ENCODE results near the gene RHBDD1. TPM values are rescaled to one million over a fixed set of nuclear protein-coding genes. Genes with fewer than 3 reads are reported as not detected.

The RHBDD1 gene
- total RNA-seq, 1 donor from 2014 or later: 34.9 TPM

GRCh38 chr2:226934546-226935201 lies 98.8 kb downstream of the RHBDD1 start:
- Mint-ChIP-seq H3K4me1 (ENCODE audit: unreplicated experiment) (peaks cover 3% of the 10 kb centered on the region), H3K4me3 (no peak overlapping the region), H3K9me3 (peaks cover 4% of the 10 kb centered on the region), H3K27ac (no peak overlapping the region), H3K36me3 (no peaks in the 10 kb centered on the region), H3K27me3 (no peaks in the 10 kb centered on the region)
- DNase-seq (ENCODE audit: extremely low spot score, unreplicated experiment): no peak
- TF ChIP-seq CTCF (conservative IDR thresholded peaks at IDR 0.05): no peak

GRCh38 chr2:226943862-226944620 lies 108.2 kb downstream of the RHBDD1 start:
- DNase-seq (ENCODE audit: extremely low spot score, unreplicated experiment): no peak
- no peak for TF ChIP-seq CTCF (conservative IDR thresholded peaks at IDR 0.05)
- Mint-ChIP-seq H3K27ac (no peak overlapping the region), H3K27me3 (no peaks in the 10 kb centered on the region), H3K36me3 (peaks cover 8% of the 10 kb centered on the region), H3K4me3 (no peak overlapping the region), H3K4me1 (ENCODE audit: unreplicated experiment) (no peaks in the 10 kb centered on the region), H3K9me3 (peaks cover 8% of the 10 kb centered on the region)

- no peak for DNase-seq (ENCODE audit: extremely low spot score, unreplicated experiment)
- no peak overlapping the region for H3K27ac Mint-ChIP-seq
- no peak for TF ChIP-seq CTCF (conservative IDR thresholded peaks at IDR 0.05)
Observed at GRCh38 chr2:226953206-226953605, 117.4 kb downstream of the RHBDD1 start.

GRCh38 chr2:226953826-226954225 lies 118.0 kb downstream of the RHBDD1 start:
- H3K27me3 Mint-ChIP-seq: no peaks in the 10 kb centered on the region
- DNase-seq (ENCODE audit: extremely low spot score, unreplicated experiment): no peak
- H3K4me3 Mint-ChIP-seq: no peak overlapping the region
- TF ChIP-seq CTCF (conservative IDR thresholded peaks at IDR 0.05): no peak
- no peaks in the 10 kb centered on the region for H3K4me1 Mint-ChIP-seq (ENCODE audit: unreplicated experiment)
- H3K9me3 Mint-ChIP-seq: no peaks in the 10 kb centered on the region
- peaks cover 4% of the 10 kb centered on the region for H3K36me3 Mint-ChIP-seq
- H3K27ac Mint-ChIP-seq: no peak overlapping the region

More at GRCh38 chr2:226953206-226953605, 117.4 kb downstream of the RHBDD1 start:
- no peaks in the 10 kb centered on the region for H3K9me3 Mint-ChIP-seq
- peaks cover 2% of the 10 kb centered on the region for H3K36me3 Mint-ChIP-seq
- H3K4me3 Mint-ChIP-seq: no peak overlapping the region
- no peaks in the 10 kb centered on the region for H3K27me3 Mint-ChIP-seq
- H3K4me1 Mint-ChIP-seq (ENCODE audit: unreplicated experiment): no peaks in the 10 kb centered on the region

GRCh38 chr2:226956659-226957058 lies 120.8 kb downstream of the RHBDD1 start:
- H3K4me1 Mint-ChIP-seq (ENCODE audit: unreplicated experiment): no peaks in the 10 kb centered on the region
- H3K9me3 Mint-ChIP-seq: no peaks in the 10 kb centered on the region
- DNase-seq (ENCODE audit: extremely low spot score, unreplicated experiment): no peak
- no peaks in the 10 kb centered on the region for H3K27me3 Mint-ChIP-seq
- no peak for TF ChIP-seq CTCF (conservative IDR thresholded peaks at IDR 0.05)
- H3K36me3 Mint-ChIP-seq: peaks cover 7% of the 10 kb centered on the region
- no peak overlapping the region for H3K27ac Mint-ChIP-seq
- no peak overlapping the region for H3K4me3 Mint-ChIP-seq
